RPMI7951 (cell line): ENCODE results near the gene PKN1. TPM values are rescaled to one million over a fixed set of nuclear protein-coding genes. Genes with fewer than 3 reads are reported as not detected.

Experiments
- DNase-seq: peaks from one replicate; pipeline ENCODE4 v3.0.0-alpha.2; 2012; ENCODE audit warnings: low read depth
- total RNA-seq: library from RNA; depleted of rRNA; stranded (reverse); fragments of >200 nt; shearing (Covaris generic); gene quantifications from 2 replicates; pipeline ENCODE4 v1.2.3, GENCODE V29; 2014

PKN1 gene
- total RNA-seq, 1 experiment from 2014 or later = 53.7 TPM

DNA sequence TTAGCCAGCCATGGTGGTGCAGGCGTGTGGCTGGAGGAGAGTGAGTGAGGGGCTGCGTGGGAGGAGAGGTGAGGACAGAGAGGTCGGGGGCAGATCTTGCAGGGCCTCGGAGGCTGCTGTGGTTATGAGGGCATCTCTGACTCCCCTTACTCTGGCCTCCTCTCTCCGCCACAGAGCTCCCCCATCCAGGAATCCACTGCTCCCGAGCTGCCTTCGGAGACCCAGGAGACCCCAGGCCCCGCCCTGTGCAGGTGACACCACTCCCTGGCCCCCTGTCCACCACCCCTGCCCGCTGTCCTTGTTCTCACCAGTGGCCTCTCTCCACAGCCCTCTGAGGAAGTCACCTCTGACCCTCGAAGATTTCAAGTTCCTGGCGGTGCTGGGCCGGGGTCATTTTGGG, 34.3 kb downstream of the PKN1 start:
- DNase-seq = no peak

DNA sequence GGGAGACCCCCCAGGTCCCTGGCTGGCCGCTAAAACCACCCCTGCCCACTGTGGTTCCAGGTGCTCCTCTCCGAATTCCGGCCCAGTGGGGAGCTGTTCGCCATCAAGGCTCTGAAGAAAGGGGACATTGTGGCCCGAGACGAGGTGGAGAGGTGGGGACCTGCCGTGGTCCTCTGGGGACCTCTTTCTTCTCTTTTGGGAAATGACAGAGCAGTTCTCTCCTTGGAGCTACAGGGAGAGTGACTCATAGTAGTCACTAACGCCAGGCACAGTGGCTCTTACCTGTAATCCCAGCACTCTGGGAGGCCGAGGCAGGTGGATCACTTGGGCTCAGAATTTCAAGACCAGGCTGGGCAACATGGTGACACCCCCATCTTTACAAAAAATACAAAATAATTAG, 34.7 kb downstream of the PKN1 start:
- no peak for DNase-seq

DNA sequence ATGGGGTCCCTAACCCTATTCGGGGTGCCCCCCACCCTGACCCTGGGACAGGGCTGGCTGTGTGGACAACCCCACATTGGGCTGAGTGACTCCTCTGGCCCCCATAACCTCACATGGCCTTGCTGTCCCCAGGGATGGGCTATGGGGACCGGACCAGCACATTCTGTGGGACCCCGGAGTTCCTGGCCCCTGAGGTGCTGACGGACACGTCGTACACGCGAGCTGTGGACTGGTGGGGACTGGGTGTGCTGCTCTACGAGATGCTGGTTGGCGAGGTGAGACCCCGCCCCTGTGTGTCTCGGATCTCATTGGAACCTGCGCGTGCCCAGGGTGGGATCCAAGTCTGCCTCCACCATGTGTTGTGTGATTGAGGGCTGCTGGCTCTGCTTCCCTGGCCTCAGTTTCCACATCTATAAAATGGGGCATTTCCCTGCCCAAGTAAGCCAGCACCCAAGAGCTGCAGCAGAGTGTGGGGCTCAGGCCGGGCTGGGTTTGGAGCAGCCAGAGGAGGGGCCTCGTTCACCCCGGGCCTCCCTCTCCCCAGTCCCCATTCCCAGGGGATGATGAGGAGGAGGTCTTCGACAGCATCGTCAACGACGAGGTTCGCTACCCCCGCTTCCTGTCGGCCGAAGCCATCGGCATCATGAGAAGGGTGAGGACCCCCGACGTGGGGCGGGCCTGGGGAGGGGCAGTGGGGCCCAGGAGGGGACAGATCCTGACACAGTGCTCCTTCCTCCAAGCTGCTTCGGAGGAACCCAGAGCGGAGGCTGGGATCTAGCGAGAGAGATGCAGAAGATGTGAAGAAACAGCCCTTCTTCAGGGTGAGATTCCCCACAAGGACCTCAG, 37.1 kb downstream of the PKN1 start:
- no peak for DNase-seq

DNA sequence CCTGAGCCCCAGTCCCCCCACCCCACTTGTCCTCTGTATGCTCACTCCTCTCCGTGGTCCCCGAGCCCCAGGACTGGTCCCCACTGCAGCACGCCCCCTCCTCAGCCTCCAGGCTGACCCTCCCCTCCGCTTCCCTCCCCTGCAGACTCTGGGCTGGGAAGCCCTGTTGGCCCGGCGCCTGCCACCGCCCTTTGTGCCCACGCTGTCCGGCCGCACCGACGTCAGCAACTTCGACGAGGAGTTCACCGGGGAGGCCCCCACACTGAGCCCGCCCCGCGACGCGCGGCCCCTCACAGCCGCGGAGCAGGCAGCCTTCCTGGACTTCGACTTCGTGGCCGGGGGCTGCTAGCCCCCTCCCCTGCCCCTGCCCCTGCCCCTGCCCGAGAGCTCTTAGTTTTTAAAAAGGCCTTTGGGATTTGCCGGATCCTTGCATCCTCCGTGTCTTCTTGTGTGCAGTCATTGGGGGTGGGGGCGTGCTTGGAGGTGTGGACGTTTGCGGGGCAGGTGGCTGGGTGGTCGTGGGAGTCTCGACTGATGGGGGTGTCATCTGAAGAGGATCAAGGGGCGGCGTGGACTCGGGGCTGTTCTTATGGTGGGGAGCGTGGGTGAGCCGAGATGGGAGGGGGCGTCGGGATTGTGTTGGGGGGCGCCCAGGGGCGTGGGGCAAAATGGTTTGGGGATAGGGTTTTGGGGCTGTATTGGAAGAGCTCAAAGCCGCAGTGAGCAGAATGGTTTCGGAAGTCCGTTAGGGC, 38.5 kb downstream of the PKN1 start:
- no peak for DNase-seq

DNA sequence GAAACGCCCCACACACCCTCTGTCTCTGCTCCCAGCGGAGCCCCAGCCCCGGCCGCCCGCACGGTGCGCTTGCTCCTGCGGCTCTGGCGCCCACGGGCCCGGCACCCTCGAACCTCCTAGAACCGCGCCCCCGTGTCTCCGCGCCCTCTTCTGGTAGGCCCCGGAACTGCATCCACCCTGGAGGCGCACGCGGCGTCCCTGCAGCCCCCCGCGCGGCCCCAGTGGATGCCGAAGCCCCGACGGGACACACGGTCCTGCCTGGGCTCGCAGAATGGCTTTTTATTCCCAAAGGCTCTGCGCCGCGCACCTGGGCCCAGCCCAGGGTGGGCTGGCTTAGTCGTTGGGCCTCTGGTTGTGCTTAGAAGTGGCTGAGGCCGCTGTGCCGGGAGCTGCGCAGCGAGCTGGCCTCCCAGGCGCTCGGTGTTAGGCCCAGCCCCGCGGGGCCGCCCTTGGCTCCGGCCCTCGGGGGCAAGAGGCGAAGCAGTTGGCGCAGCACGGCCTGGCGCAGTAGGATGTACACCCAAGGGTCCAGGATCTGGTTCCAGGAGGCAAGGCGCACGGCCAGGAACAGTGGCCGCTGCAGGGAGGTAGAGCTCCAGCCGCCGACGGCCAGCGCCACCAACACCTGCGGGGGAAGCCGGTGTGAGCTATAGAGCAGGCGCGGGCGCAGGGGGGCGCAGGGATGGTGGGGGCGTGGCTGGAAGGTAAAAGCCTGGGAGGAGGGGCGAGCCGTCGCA, 39.3 kb downstream of the PKN1 start:
- peak; percentile 48 for DNase-seq

DNA sequence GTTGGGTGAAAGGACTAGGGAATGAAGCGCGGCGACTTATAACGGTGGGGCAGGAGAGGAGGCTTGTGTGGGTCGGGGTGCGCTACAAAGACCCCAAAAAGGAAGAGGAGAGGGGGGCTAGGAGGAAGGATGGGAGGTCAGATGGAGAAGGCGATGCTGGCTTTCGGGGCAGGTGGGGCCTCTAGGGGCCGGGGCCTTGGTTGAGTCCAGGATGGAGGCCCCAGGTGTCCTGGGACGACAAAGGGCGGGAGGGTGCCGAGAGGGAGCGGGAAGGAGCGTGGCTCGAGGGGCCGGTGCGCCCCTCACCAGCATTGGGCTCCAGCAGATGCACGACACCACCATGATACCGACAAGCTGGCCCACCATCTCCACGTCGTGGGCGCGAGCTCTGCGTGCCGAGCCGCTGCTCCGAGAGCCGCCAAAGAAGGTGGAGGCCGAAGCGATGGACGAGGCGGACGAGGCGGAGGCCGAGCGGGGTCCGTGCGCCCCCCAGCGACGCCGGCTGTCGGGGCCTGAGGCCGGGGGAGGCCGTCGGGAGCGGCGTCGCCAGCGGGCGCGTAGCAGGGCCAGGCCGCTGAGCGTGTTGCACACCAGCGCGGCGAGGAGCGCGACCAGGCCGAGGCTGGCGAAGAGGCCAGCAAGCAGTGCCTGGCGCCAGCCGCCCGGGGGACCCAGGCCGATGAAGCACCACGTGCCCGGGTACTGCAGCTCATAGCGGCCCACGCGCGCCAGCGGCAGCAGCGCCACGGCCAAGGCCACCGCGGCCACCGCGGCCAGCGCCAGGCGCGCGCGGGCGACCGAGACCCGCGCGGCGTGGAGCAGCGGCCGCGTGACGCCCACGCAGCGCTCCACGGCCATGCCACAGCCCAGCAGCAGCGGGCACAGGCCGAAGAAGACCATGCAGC, 40.2 kb downstream of the PKN1 start:
- no peak for DNase-seq

DNA sequence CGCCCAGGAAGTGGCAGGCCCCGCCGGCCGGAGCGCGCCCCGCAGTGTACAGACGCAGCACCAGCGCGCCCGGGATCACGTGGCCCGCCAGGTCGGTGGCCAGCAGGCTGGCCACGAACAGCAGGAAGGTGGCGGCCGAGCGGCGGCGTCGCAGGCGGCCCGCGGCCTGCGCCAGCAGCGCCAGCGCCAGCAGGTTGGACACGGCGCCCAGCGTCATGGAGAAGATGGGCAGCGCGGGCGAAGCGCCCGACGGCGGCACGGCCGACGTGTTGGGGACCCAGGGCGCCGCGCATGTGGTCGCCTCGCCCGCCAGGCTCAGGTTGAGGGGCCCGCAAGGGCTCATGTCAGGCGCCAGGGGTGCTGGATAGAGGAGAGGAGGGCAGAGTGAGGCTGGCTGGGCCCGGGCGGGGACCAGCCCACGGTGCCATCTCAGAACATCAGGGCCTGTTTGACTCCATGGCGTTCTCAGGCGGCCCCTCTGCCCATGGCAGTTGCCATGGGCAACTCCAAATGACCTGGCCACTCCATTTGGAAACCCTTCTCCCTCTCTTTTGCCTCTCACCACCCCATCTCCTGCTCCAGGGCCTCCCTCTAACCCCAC, 41.0 kb downstream of the PKN1 start:
- DNase-seq = no peak

DNA sequence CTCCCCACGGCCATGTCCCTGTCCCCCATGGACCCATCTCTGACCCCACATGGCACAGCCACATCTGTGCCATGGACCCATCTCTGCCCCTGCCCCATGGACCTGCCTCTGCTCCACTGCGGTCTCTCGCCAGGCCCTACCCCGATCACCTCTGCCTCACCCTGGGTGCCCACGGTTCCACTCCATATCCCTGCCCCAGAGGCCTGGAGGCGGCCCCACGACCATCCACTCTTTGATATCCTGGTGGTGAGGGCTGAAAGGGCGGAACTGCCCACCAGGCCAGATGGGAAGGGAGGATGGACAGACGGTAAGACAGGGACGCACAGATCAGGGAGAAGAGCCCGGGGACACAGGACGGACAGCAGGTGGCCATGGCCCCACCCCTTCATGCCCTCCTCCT, 41.7 kb downstream of the PKN1 start:
- no peak for DNase-seq

DNA sequence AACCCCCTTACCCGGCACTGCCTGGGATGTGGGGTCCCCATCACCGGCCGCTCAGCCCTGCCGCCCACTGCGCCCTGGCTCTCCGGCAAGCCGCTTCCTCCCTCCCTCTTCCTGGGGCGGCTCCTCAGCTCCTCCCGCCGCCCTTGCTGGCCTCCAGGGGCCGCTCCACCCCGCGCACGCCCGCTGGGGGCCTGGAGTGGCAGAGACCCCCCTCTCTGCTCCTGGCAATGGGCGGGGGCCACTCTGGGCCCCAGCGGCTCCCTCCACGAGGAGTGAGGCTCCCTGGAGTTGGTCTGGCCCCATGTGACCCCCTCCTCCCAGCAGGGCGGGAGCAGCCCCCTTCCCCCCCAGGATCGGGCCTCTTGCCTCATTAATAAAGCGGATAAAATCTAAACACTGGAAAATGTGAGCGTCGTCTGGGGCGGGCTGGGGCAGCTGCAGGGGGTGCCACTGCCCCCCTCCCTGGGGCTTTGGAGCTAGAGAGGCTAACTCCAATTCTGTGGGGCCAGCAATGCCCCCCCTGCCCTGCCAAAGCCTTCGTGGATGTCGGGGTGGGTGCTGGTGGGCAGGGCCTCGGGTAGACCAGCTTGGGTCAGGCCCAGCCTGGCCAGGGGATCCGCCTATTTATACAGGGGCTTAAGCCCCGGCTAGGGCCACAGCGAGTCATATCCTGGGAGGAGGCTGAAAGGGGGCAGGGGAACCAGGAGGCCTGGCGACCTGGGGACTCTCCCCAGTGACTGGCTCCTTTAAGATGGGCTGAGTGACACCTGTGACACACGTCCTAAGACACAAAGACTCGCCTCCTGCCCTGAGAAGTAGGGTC, 42.4 kb downstream of the PKN1 start, which contains the start of gene PTGER1:
PTGER1 (minus strand) TSS at position 104 of the 823 bp plus-strand sequence. CDS start 1,034 bp downstream, outside the sequence.
- DNase-seq = no peak

DNA sequence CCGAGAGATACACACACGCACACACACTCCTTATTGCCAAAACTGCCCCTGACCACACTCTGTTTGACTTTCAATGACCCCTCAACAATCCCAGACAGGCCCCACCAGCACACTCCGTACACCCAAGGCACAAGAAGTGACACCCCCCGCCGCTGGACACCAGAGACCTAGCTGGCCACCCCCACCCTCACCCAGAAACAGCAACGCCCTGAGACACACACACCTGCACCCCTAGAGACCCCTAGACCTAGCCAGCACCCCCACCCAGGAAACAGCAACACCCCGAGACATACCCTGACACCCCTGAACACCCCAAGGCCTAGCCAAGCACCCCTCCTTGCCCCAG, 43.2 kb downstream of the PKN1 start:
- DNase-seq = no peak

DNA sequence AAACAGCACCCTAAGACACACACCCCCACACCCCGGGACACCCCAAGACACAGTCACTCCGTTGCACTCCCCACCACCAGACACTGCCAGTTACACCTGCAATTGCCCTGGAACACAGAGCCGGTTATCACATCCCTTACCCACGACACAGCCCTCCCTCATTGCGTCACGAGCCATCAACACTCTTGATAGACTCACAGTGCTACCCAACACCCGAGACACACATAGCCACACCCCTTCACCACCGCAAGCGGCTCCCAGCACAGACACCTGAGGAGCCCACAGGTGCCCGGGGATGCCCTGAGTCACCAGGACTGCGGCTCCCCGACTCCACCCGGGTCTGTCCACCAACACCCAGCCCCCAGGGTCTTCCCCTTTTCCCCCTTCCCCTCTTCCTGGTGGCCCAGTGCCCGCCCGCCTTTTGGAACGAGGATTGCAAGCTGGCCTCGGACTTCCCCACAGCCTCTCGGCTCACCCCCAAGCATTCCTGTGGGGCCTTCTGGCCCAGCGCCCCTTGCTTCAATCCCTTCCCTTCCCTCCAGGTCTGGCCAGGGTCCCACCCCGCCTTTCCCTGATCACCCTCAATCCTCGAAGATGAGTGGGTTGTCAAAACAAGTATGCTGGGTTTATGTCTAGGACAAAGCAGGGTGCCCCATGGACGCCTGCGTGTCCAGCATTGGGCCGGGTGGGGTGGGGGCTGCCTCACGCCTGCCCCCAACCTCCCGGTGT, 43.7 kb downstream of the PKN1 start:
- DNase-seq = peak; percentile 46

DNA sequence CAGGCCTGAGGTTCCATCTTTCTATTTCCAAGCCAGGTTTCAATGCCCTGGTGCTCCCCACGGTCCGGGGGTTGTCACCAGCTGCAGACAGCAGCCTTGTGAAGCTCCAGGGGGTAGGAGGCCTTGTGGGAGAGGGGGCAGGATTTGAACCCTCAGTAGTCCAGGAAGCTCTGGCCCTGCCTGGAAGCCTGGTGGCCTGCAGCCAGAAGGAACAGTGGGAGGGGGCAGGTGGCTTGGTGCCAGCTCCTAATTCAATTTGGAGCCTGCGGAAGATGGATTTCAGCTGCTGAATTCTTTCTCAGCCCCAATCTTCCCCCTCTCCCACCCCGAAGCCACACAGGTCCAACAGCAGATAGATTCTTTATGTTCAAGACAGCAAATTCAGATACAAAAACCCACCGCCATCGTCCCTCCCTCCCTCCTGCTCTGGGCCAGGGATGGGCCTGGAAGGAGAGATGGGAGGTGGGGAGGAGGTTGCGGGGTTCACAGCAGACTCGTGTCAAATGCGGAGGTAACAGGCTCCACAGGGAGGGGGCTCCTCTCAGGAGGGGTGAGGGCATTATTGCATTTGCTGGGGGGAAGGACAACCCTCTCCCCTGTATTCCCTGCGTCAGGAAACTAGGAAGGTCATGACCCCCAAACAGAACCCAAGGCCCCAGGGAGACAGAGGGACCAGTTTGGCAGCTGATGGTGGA, 44.5 kb downstream of the PKN1 start:
- no peak for DNase-seq

DNA sequence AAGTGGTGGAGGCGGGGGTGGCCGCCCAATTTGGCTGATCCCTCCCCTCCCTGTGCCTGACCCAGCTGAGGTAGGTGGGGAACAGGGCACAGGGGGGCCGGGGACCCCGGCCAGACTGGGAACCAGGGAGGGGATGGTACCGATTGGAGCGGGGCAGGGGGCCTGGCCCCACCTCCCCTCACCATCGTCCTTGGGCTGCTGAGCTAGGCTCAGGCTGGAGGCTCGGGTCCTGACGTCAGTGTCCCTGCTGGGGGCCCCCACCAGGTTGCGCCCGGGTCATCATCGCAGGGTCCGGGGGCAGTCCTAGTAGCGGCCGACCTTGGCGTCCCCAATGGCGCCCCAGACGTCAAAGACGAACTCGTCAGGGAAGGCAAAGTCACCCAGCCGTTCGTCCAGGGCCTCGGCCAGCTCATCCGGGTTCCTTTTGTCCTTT, 45.0 kb downstream of the PKN1 start:
- DNase-seq = no peak

DNA sequence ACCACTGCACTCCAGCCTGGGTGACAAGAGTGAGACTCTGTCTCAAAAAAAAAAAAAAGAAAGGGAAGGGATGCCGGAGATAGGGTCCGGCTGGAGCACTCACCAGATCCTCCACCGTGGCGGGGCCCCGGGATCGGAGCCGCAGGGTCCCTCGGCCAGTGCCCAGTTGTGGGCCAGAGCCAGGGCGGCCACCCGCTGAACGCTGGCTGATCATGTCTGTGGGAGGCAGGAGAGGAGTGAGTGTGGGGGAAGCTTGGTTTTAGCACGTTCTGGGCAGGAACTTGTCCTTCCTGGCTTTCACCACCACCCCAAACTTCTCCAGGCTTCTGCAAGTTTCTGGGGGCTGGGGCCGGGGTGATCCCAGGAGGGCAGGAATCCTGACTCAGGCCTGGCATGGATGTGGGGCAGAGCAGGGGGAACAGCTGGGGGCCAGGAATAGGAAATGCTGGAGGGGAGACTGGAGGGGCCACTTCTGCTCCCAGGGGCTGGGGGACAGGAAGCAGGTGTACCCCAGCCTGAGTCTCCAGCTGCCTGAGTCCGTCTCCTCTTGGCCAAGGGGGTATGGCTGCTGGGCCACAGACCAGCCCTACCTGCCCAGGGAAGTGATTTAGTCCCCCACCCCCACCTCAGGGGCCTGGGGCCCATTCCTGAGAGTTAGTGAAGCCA, 46.3 kb downstream of the PKN1 start:
- no peak for DNase-seq

DNA sequence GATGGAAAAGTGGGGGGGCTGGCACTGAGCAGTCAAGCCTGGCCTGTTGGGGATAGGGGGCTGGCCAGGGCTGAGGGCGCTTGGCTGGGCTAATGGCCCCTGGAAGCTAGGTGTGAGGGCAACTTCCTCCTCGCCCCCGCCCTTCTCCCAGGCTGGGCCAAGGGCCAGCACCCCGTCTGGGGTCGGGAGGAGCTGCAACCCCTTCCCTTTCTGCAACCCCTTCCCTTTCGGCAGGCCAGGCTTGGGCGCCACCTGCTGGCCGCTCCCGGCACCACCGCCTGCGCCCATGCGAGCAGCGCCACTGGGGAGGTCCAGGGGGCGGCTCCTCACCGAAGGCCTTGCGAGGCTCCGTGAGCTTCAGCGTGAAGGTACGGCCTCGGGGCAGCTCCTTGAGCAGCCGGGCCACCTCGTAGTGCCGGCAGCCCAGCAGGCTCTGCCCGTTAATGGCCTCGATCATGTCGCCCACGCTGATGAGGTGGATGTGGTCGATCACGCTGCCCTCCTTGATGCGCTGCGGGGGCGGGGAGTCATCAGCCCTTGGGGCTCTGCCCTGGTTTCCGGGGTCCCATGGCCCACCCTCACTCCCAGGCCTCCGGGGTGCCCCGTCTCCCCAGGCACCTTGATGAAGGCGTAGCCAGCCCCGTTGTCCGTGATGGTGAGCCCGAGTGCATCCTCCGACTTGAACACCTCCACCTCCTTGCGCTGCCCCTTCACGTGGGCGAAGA, 47.0 kb downstream of the PKN1 start:
- DNase-seq = no peak

DNA sequence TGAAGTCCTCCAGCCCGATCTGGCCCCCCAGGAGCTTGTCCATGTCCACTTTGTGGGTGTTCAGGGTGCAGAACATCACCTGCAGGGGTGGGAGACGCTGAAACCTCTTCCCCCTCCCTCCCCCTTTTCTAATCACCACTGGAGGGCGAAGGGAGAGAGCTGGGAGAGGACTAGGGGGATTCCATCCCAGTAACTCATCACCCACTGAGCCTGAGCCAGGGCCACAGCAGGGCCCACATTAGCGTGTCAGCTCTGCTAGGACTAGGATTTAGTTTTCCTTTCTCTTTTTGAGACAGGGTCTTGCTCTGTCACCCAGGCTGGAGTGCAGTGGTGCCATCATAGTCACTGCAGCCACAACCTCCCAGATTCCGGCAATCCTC, 47.6 kb downstream of the PKN1 start:
- no peak for DNase-seq

DNA sequence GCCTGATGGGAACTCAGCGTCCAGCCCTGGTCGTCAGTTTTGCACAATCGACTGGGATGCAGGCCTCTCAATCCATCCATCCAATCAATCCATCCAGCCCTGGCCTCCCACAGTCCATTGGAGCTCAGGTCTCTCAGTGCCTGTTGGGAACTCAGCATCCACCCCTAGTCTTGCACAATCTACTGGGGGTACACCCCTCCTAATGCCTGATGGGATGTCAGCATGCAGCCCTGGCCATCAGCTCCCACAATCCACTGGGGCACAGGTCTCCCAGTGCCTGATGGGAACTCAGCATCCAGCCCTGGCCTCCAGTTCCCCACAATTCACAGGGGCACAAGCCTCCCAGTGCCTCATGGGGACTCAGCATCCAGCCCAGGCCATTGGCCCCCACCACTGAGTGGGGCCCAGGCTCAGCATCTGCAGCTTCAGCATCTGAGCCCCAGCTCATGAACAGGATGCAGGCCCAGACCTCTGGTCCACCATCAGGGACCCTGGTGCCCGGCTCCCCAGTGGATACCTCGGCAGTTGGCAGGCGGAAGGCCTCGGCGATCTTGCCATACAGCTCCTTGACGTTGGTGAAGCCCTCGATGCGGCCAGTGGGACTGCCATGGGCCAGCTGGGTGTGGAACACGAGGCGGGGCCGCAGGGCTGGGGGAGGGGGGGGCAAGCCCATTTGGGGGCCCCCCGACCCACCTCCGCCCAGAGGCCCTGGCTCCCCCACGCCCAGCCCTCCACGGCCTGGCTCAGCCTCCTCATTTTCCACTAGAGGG, 49.3 kb downstream of the PKN1 start:
- no peak for DNase-seq
